RWPE1 (cell line): ENCODE measurements around the gene UGT1A8.

Experiments used
- CTCF ChIA-PET: fragments of 350-600 bp; sonication (Branson Sonifier 250); formaldehyde crosslinking; extraction: SDS; loops from one replicate; lab custom pipeline; 2021; lab: Yijun Ruan, JAX
- POLR2A ChIA-PET: fragments of 400-600 bp; formaldehyde crosslinking; extraction: SDS; loops from one replicate; lab custom pipeline; 2020; ENCODE audit warnings: antibody characterized with exemption; ENCODE audit not compliant: low non-redundant PET; lab: Yijun Ruan, JAX
- DNase-seq: peaks from one replicate; pipeline ENCODE4 v3.0.0; 2012; ENCODE audit warnings: low spot score
- H3K27ac ChIP-seq: fragments of 450-650 bp; 2 replicates; pipeline ENCODE4 v1.5.1; 2017
- TF ChIP-seq, protein P1 (sequence below): fragments of 450-650 bp; conservative IDR thresholded peaks from 2 replicates; pipeline ENCODE4 v1.5.1; 2017; ENCODE audit warnings: low read depth, mild to moderate bottlenecking

The UGT1A8 gene

DNA sequence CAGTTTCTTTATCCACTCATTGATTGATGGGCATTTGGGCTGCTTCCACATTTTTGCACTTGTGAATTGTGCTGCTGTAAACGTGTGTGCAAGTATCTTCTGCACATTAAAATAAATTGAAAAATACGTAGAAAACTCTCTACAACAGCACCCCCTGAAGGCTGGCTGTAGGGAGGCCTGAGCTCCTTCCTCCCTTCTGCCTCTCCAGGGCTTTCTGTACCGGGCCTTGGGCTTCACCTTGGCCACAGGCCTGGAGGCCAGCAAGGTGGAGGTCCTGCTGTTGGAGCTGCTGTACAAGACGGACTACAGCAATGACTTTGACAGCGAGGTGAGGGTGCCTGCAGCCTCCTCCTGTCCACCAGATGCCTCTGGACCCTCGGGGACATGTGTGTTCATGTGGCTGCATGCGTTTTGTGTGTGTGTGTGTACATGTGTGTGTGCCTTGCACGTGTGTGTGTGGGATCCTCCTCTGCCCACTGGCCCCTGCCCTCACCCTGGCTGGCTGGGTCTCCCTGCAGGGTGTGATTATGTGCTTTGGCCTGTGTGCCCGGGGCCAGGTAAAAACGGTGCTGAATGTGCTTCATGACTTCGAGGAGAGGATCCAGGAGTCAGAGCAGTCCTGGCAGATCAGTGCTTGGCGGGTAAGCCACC, 189.9 kb downstream of the UGT1A8 start:
- TF ChIP-seq, protein P1, sequence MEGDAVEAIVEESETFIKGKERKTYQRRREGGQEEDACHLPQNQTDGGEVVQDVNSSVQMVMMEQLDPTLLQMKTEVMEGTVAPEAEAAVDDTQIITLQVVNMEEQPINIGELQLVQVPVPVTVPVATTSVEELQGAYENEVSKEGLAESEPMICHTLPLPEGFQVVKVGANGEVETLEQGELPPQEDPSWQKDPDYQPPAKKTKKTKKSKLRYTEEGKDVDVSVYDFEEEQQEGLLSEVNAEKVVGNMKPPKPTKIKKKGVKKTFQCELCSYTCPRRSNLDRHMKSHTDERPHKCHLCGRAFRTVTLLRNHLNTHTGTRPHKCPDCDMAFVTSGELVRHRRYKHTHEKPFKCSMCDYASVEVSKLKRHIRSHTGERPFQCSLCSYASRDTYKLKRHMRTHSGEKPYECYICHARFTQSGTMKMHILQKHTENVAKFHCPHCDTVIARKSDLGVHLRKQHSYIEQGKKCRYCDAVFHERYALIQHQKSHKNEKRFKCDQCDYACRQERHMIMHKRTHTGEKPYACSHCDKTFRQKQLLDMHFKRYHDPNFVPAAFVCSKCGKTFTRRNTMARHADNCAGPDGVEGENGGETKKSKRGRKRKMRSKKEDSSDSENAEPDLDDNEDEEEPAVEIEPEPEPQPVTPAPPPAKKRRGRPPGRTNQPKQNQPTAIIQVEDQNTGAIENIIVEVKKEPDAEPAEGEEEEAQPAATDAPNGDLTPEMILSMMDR: no peak
- no peak overlapping the region for H3K27ac ChIP-seq
- CTCF ChIA-PET: no interaction called here
- no peak for DNase-seq
- POLR2A ChIA-PET: no interaction called here

DNA sequence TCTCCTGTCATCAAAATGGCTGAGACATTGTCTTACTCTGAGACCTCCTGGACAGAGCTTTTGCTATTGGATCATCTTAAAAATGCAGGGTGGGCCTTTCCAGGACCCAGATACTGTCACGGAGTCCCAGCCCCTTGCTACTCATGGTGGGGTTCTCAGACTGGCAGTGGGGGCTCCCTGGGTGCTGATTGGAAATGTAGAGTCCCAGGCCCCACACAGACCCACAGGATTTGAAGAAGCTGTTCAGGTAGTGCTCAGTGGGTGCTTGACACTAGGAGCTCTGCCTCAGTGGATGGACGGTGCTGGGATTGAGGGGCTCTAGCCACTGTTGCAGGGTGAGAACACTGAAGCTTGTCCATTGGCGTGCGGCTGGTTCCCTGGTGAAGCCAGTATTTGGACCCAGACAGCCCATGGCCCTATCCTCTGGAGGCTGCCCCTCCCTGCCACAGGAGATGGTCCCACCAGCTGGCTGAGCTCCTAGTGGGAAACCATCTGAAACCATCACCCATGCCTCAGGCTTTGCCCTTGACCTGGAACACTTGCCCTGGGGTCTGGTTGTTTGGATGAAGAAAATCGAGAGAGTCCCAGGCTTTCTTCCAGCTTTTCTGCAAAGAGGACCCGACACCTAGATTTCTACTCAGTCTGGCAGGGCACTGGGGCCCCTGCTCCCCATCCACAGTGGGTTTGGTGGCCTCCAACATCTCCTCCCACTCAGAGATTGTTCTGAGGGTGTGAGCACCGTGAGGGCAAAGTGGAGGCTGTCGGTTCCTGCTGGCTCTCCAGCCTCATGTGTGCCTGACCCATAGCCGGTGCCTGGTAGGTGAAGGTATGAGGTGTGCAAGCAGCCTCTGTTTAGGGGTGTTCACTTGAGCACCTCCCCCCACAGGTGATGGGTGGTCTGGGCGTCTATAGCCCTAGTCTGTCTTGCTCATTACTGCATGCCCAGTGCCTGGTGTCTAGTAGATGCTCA, 190.8 kb downstream of the UGT1A8 start:
- ChIA-PET POLR2A (no interaction called here), CTCF (no interaction called here)
- no peak for DNase-seq
- TF ChIP-seq, protein P1: no peak
- no peak overlapping the region for H3K27ac ChIP-seq

DNA sequence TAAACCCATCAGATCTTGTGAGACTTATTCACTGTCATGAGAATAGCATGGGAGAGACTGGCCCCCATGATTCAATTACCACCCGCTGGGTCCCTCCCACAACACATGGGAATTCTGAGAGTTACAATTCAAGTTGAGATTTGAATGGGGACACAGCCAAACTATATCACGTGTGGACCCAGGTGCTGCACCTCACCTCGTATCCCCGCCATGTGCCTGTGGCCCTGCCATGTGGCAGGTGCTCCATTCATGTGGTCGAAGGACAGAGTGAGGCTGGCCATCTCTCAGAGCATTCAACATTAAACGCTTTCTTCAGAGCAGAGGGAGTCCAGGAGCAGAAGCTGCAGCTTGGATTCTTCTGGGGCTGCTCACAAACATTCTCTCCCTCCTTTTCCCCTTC, 193.0 kb downstream of the UGT1A8 start:
- CTCF ChIA-PET: no interaction called here
- H3K27ac ChIP-seq: no peak overlapping the region
- DNase-seq: no peak
- POLR2A ChIA-PET: no interaction called here
- TF ChIP-seq, protein P1: no peak

DNA sequence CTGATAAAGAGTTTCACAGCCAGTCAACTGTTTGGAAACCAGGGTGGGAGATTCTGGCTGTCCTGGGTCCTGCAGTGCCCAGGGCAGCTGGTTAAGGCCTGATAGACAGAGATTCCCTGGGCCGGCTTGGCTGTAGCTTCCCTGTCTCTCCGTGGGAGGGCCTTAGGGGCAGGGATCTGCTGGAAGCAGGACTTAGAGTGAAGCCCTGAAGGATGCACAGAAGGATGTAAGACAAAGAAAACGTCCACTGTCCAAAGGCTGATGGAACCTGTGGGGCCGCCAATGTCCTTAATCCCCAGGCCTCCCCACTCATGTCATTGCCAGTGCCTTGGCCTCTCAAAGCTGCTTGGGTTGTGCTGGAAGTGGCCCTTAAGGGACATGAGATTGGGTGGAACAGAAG, 193.7 kb downstream of the UGT1A8 start:
- DNase-seq: no peak
- TF ChIP-seq, protein P1: no peak
- POLR2A ChIA-PET: no interaction called here
- CTCF ChIA-PET: no interaction called here
- no peak overlapping the region for H3K27ac ChIP-seq

DNA sequence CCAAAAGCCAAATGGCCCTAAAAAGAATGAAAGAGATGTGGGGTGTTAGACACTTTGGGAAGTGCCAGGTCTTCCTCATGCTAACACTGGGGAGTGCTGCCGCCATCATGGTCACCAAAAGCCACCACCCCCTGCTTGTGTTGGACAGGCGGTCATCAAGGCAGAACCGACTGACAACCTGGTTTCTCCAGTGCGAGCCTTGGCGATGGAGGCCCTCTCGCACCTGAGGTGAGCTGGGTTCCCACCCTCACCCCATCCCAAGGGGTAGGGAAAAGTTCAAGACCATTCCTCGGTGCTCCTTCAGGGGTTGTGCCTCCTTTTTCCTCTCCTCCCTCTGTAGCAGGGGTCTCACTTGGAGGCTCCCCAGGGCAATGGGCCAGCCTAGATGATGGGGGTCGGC, 194.3 kb downstream of the UGT1A8 start:
- POLR2A ChIA-PET: no interaction called here
- CTCF ChIA-PET: no interaction called here
- TF ChIP-seq, protein P1: no peak
- no peak for DNase-seq
- H3K27ac ChIP-seq: no peak overlapping the region

DNA sequence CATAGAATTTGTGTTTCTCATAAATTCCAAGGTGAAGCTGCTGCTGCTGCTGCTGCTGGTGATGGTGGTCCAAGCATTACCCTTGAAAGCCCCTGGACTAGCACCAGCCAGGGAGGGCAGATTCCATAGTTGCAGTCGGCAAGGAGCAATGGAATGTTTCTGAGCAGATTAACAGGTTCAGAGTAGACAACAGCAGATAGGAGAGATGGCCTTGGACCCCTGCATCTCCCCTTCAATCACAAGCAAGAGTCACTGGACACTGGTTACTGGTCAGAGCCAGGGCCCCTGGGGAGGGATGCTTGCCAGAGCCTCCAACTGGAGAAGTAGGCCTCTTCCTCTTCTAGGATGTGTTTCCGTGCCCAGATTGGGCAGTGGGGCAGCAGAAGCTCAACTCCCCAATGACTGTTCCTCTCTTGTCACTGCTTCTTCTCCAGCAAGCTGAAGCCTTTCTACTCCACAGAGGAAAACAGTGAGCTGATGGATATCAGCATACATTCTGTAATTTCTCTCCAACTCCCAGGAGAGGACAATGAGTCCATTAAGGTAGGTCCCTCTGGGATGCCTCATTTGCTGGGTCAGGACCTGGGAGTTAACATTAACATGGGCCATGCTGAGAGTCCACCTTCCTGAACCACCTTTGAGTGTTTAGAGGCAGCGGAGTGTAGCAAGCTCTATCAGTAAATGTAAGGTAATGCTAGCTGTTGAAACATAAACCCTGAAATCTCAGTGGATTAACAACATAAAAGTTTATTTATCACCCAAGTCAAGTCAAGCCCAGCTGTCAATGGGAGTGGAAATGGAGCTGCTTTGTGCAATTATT, 196.0 kb downstream of the UGT1A8 start:
- TF ChIP-seq, protein P1: no peak
- H3K27ac ChIP-seq: no peak overlapping the region
- CTCF ChIA-PET: no interaction called here
- no peak for DNase-seq
- POLR2A ChIA-PET: no interaction called here
